ENCODE results near the gene CD59. TPM values are rescaled to one million over a fixed set of nuclear protein-coding genes. Genes with fewer than 3 reads are reported as not detected.

Gene CD59
- total RNA-seq, 3 donors from 2014 or later (not counting 1 experiment from before 2014, with no cell fraction given), result 25.0 to 29.4 (median 26.4) TPM

DNA sequence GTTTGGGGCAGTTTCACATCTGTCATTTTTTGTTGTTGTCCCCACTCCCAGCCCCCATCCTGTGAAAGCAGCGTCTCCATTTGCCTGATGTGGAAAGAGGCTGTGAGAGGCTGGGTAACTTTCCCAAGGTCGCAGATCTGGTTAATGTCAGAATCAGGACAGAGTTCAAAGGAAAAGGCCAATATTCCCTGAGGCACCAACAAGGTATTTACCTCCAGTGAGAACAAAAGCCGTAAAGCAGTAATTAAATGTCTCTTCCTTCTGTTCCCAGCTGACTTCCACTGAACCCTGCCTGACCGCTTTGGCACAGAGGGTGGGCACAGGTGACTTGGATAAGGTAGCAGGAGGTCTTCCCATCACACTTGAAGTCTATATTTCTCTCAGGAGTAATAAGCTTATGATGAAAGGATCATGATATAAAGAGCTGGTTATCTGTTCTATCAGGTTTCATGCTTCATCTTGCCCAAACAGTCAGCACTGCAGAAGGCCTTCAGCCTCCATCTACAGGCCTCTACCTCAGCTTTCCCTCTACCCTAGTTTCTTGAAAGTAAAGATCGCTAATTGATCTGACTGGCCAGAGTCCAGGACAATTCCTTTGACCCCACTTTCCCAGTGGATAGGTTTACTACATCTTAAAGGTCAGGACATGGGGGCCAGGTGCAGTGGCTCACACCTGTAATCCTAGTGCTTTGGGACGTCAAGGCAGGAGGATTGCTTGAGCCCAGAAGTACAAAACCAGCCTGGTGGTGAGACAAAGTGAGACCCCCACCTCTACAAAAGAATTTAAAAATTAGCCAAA, 45.0 kb downstream of the CD59 start:
- TF ChIP-seq, protein P1, sequence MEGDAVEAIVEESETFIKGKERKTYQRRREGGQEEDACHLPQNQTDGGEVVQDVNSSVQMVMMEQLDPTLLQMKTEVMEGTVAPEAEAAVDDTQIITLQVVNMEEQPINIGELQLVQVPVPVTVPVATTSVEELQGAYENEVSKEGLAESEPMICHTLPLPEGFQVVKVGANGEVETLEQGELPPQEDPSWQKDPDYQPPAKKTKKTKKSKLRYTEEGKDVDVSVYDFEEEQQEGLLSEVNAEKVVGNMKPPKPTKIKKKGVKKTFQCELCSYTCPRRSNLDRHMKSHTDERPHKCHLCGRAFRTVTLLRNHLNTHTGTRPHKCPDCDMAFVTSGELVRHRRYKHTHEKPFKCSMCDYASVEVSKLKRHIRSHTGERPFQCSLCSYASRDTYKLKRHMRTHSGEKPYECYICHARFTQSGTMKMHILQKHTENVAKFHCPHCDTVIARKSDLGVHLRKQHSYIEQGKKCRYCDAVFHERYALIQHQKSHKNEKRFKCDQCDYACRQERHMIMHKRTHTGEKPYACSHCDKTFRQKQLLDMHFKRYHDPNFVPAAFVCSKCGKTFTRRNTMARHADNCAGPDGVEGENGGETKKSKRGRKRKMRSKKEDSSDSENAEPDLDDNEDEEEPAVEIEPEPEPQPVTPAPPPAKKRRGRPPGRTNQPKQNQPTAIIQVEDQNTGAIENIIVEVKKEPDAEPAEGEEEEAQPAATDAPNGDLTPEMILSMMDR (IDR thresholded peaks at IDR 0.05), result no peak
- no peaks in the 10 kb centered on the region for H3K9me3 ChIP-seq (ENCODE audit: control insufficient read depth, insufficient read depth, low read length)
- no peak overlapping the region for H3K4me3 Mint-ChIP-seq
- H3K9me3 Mint-ChIP-seq, result no peaks in the 10 kb centered on the region
- DNase-seq (no peak), ATAC-seq (no peak)
- H3K36me3 Mint-ChIP-seq, result no peaks in the 10 kb centered on the region
- H3K36me3 ChIP-seq (ENCODE audit: control insufficient read depth, insufficient read depth, low read length), result no peaks in the 10 kb centered on the region
- no peak overlapping the region for H3K4me3 ChIP-seq (ENCODE audit: low read length)
- WGBS (ENCODE audit: insufficient coverage), result 89% methylated on average over 6 of the region's 6 CpGs
- no peak overlapping the region for H3K27ac ChIP-seq (ENCODE audit: low read length)
- no peaks in the 10 kb centered on the region for H3K27me3 ChIP-seq (ENCODE audit: control insufficient read depth, insufficient read depth, low read length)
- peaks cover 4 to 9% of the 10 kb centered on the region in 2 donors for H3K27me3 Mint-ChIP-seq (ENCODE audit: low read depth in 2 of 2)
- H3K27ac Mint-ChIP-seq, result no peak overlapping the region
- intact Hi-C loops (cut with micrococcal nuclease), result no loop called here
- no peaks in the 10 kb centered on the region for H3K4me1 Mint-ChIP-seq
- H3K4me1 ChIP-seq (ENCODE audit: control insufficient read depth, insufficient read depth, low read length), result no peaks in the 10 kb centered on the region

DNA sequence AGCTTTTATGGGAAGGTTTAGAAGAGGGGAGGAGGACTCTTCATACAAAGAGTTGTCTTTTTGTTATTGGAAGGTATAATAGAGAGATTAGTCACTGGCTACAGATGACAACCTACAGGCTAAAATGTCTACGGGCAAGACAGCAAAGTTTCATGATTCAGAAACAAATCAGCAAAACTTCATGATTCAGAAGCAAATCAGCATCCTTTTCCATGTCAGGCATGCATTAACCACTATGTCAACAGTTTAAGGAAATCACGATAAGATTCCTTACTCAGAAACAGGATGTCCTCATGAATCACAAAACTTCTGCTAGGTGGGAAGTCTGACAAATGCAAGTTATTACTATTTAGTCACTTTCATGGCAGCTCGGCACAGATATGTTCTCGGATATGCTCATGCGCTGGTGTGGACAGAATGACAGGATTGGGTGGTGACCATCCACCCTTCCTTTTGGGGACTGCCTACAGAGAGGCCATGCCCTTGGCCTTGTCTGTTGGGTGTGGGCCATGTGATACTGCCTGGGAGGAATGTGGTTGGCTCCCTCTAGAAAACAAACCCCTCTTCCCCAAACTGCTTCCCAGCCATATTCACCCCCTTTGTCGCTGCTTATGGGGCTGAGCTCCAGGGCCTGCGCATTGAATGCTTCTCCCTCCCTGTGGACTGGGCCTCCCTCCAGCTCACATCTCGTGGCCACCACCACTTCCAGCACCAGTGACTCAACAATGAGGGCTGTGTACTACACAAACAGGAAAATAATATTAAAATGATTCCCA, 45.7 kb downstream of the CD59 start:
- Mint-ChIP-seq H3K36me3 (no peaks in the 10 kb centered on the region), H3K4me1 (no peaks in the 10 kb centered on the region), H3K9me3 (no peaks in the 10 kb centered on the region), H3K27ac (no peak overlapping the region), H3K4me3 (no peak overlapping the region), H3K27me3 (ENCODE audit: low read depth in 2 of 2) (peaks cover 0 to 4% of the 10 kb centered on the region in 2 donors)
- no peak overlapping the region for H3K4me3 ChIP-seq (ENCODE audit: low read length)
- no peaks in the 10 kb centered on the region for H3K9me3 ChIP-seq (ENCODE audit: control insufficient read depth, insufficient read depth, low read length)
- no peaks in the 10 kb centered on the region for H3K36me3 ChIP-seq (ENCODE audit: control insufficient read depth, insufficient read depth, low read length)
- intact Hi-C loops (cut with micrococcal nuclease), result no loop called here
- WGBS (ENCODE audit: insufficient coverage), result 62% methylated on average over 8 of the region's 8 CpGs
- TF ChIP-seq, protein P1 (IDR thresholded peaks at IDR 0.05), result no peak
- DNase-seq (no peak), ATAC-seq (no peak)
- no peaks in the 10 kb centered on the region for H3K27me3 ChIP-seq (ENCODE audit: control insufficient read depth, insufficient read depth, low read length)
- no peaks in the 10 kb centered on the region for H3K4me1 ChIP-seq (ENCODE audit: control insufficient read depth, insufficient read depth, low read length)
- H3K27ac ChIP-seq (ENCODE audit: low read length), result no peak overlapping the region

DNA sequence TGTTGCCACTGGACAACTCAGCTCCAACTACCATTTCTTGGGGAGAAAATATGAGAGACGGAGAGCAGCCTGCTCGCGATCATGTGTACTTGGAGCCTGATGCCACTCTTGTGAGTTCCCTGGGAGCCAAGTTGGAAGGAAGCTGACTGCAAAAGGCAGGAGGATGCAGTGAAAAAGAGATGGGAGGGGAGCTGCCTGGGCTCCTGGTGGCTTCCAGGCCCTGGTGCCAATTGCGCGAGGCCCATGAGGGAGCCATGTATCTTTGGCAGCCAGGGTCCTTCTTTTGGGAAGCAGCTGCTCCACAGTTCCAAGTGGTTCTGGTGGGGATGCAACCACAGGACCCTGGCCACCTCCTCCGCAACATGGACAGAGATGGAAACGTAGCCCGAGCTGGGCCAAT, 46.7 kb downstream of the CD59 start:
- intact Hi-C loops (cut with micrococcal nuclease), result no loop called here
- Mint-ChIP-seq H3K27me3 (ENCODE audit: low read depth in 2 of 2) (peaks cover under 1 to 4% of the 10 kb centered on the region in 2 donors), H3K27ac (no peak overlapping the region), H3K4me3 (no peak overlapping the region), H3K36me3 (no peaks in the 10 kb centered on the region), H3K9me3 (no peaks in the 10 kb centered on the region), H3K4me1 (no peaks in the 10 kb centered on the region)
- Histone ChIP-seq H3K27ac (ENCODE audit: low read length) (no peak overlapping the region), H3K9me3 (ENCODE audit: control insufficient read depth, insufficient read depth, low read length) (no peaks in the 10 kb centered on the region), H3K4me1 (ENCODE audit: control insufficient read depth, insufficient read depth, low read length) (no peaks in the 10 kb centered on the region), H3K36me3 (ENCODE audit: control insufficient read depth, insufficient read depth, low read length) (no peaks in the 10 kb centered on the region), H3K4me3 (ENCODE audit: low read length) (no peak overlapping the region), H3K27me3 (ENCODE audit: control insufficient read depth, insufficient read depth, low read length) (no peaks in the 10 kb centered on the region)
- TF ChIP-seq, protein P1 (IDR thresholded peaks at IDR 0.05), result no peak
- DNase-seq, result no peak
- ATAC-seq, result no peak
- WGBS (ENCODE audit: insufficient coverage), result 96% methylated on average over 8 of the region's 8 CpGs
